Hepatocyte (in vitro differentiated cells): ENCODE measurements around the gene METTL23. TPM values are rescaled to one million over a fixed set of nuclear protein-coding genes. Genes with fewer than 3 reads are reported as not detected.

Experiments used
- DNase-seq: peaks from one replicate; pipeline ENCODE4 v3.0.0-alpha.2; 2016; ENCODE audit warnings: low spot score
- H2AFZ ChIP-seq: fragments of 200-600 bp; sonication (generic); 2 replicates; pipeline ENCODE4 v1.6.0; 2016; ENCODE audit warnings: antibody characterized with exemption, mild to moderate bottlenecking
- H3K27ac ChIP-seq: fragments of 200-600 bp; sonication (generic); 2 replicates; pipeline ENCODE4 v1.5.1; 2016; ENCODE audit warnings: mild to moderate bottlenecking
- H3K27me3 ChIP-seq: fragments of 200-600 bp; sonication (generic); 2 replicates; pipeline ENCODE4 v1.6.1; 2016
- H3K36me3 ChIP-seq: fragments of 200-600 bp; sonication (generic); replicated peaks from 2 replicates; pipeline ENCODE4 v1.5.1; 2016; ENCODE audit warnings: low read depth; ENCODE audit not compliant: insufficient read depth
- H3K4me1 ChIP-seq: fragments of 200-600 bp; sonication (generic); 2 replicates; pipeline ENCODE4 v1.5.1; 2016; ENCODE audit warnings: mild to moderate bottlenecking, moderate library complexity; ENCODE audit not compliant: insufficient read depth
- H3K4me2 ChIP-seq: fragments of 200-600 bp; sonication (generic); 2 replicates; pipeline ENCODE4 v1.6.0; 2016
- H3K4me3 ChIP-seq: fragments of 200-600 bp; sonication (generic); 2 replicates; pipeline ENCODE4 v1.5.1; 2016; ENCODE audit warnings: mild to moderate bottlenecking
- H3K79me2 ChIP-seq: fragments of 200-600 bp; sonication (generic); 2 replicates; pipeline ENCODE4 v1.6.0; 2017; ENCODE audit warnings: mild to moderate bottlenecking
- H3K9me2 ChIP-seq: fragments of 200-600 bp; sonication (generic); replicated peaks from 2 replicates; pipeline ENCODE4 v1.6.0; 2017; ENCODE audit warnings: mild to moderate bottlenecking; ENCODE audit not compliant: insufficient read depth
- H3K9me3 ChIP-seq: fragments of 200-600 bp; sonication (generic); 2 replicates; pipeline ENCODE4 v1.5.1; 2016; ENCODE audit warnings: low read depth, mild to moderate bottlenecking
- H4K20me1 ChIP-seq: fragments of 200-600 bp; sonication (generic); 2 replicates; pipeline ENCODE4 v1.6.0; 2016; ENCODE audit warnings: mild to moderate bottlenecking; ENCODE audit not compliant: insufficient read depth, poor library complexity, severe bottlenecking
- EZH2 ChIP-seq: fragments of 200-600 bp; sonication (generic); IDR thresholded peaks from 2 replicates; pipeline ENCODE4 v1.6.1; 2016; ENCODE audit warnings: antibody characterized with exemption, mild to moderate bottlenecking, borderline replicate concordance
- EZH2phosphoT487 ChIP-seq: fragments of 200-600 bp; sonication (generic); IDR thresholded peaks from one replicate; pipeline ENCODE4 v1.6.1; 2018; ENCODE audit warnings: antibody characterized with exemption, mild to moderate bottlenecking, low read depth, moderate library complexity; ENCODE audit not compliant: unreplicated experiment, severe bottlenecking
- WGBS: methylation state at CpG from one replicate; pipeline ENCODE4 v1.1.6; 2016; ENCODE audit warnings: low lambda C conversion rate; ENCODE audit errors: missing lambda C conversion rate; 5-methylcytosine and 5-hydroxymethylcytosine counted together
- polyA plus RNA-seq: library from polyadenylated mRNA; unstranded; fragments of >200 nt; fragmentation: Nextera tagmentation; extraction: Ambion mirVana; gene quantifications from 2 replicates; pipeline ENCODE4 v1.2.1, GENCODE V29; 2016
- total RNA-seq: library from RNA; depleted of rRNA; stranded (reverse); fragments of >200 nt; gene quantifications from 2 replicates; pipeline ENCODE4 v1.2.3, GENCODE V29; 2014
- TF ChIP-seq, protein P1 (sequence below): fragments of 200-600 bp; sonication (generic); IDR thresholded peaks from 2 replicates; pipeline ENCODE4 v1.5.1; 2016; ENCODE audit warnings: antibody characterized with exemption, mild to moderate bottlenecking; ENCODE audit not compliant: poor library complexity

METTL23 gene, protein sequence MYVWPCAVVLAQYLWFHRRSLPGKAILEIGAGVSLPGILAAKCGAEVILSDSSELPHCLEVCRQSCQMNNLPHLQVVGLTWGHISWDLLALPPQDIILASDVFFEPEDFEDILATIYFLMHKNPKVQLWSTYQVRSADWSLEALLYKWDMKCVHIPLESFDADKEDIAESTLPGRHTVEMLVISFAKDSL
- 36.6 and 36.8 TPM in 2 replicates for total RNA-seq
- 48.0 and 56.5 TPM in 2 replicates for polyA plus RNA-seq

DNA sequence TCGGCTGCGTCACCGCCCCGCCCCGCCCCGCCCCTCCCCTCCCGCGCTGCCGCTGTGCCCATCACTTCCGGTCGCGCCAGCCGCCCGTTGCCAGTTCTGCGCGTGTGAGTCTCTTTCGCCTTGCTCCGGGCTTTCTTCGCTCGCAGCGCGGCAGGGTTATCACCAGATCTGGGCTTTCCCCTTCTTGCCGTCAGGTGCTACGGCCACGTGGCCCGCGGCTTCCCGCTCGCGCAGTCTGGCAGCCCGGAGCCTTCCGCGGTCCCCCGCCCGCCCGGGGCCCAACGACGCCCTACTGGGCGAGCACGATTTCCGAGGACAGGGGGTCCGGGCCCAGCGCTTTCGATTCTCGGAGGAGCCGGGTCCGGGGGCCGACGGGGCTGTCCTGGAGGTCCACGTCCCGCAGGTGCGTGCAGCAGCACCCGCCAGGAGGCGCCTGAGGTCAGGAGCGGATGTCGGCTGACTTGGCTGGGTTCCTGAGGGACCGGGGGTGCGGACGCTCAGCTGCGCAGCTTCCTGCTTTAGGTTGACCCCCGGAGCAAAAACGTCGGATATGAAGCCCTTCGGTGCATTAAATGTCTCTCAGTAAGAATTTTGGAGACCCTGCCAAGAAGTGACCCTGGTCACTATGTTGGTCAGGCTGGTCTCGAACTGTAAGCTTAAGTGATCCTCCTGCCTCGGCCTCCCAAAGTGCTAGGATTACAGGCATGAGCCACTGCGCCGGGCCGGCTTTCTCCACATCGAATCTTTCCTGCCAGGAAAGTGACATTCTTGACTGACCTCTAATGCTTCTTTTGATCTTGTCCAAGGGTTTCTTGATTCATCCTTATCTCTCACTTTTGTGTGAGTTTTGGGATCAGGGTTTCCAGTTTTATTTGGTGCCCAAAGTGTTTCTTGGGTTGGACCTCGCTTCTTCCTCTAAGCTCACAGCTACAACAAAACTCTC is at the start of gene METTL23:
Gene METTL23, plus strand, starts transcription at position 64 of the 943 bp plus-strand sequence. CDS start 2,872 bp downstream, outside the sequence.
- Histone ChIP-seq H3K4me2 (peak within 1 kb of the TSS; percentile 91), H3K9me2 (no peaks in the 10 kb centered on the region), H3K9me3 (no peaks in the 10 kb centered on the region), H2AFZ (peak within 1 kb of the TSS; percentile 81), H4K20me1 (peaks cover 6% of the 10 kb centered on the region), H3K36me3 (peaks cover 7% of the 10 kb centered on the region), H3K27me3 (no peaks in the 10 kb centered on the region), H3K4me3 (peak within 1 kb of the TSS; percentile 82), H3K4me1 (peaks cover 24% of the 10 kb centered on the region), H3K79me2 (peaks cover 81% of the 10 kb centered on the region), H3K27ac (peak within 1 kb of the TSS; percentile 100)
- peak; percentile 89 for DNase-seq
- 5% methylated on average over 40 of the region's 71 CpGs for WGBS
- TF ChIP-seq, protein P1, sequence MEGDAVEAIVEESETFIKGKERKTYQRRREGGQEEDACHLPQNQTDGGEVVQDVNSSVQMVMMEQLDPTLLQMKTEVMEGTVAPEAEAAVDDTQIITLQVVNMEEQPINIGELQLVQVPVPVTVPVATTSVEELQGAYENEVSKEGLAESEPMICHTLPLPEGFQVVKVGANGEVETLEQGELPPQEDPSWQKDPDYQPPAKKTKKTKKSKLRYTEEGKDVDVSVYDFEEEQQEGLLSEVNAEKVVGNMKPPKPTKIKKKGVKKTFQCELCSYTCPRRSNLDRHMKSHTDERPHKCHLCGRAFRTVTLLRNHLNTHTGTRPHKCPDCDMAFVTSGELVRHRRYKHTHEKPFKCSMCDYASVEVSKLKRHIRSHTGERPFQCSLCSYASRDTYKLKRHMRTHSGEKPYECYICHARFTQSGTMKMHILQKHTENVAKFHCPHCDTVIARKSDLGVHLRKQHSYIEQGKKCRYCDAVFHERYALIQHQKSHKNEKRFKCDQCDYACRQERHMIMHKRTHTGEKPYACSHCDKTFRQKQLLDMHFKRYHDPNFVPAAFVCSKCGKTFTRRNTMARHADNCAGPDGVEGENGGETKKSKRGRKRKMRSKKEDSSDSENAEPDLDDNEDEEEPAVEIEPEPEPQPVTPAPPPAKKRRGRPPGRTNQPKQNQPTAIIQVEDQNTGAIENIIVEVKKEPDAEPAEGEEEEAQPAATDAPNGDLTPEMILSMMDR: peak; percentile 78
- TF ChIP-seq EZH2: no peak

DNA sequence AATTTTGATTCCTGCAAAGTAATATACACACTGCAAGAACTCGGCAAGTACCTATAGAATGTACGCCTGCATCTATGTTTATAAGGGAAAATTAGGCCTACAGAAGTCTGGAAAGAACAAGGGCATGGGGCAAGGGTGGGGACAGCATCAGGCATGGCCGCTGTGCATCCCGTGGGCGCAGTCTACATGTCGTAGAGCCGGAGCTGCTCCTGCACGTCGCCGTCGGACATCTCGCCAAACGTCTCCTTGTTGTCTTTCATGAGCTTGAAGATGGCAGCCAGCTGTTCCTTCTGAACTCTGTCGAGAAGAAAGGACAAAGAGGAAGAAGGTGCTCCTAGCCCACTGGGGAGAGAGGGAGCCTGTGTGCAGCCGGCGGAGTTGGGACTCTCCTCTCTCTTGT is 49.2 kb upstream of the METTL23 start:
- Histone ChIP-seq H3K4me3 (no peak overlapping the region), H3K36me3 (no peaks in the 10 kb centered on the region), H2AFZ (no peak overlapping the region), H3K27me3 (no peaks in the 10 kb centered on the region), H3K4me2 (no peak overlapping the region), H3K27ac (no peak overlapping the region), H3K9me2 (no peaks in the 10 kb centered on the region), H4K20me1 (no peaks in the 10 kb centered on the region), H3K4me1 (peaks cover 9% of the 10 kb centered on the region), H3K9me3 (no peaks in the 10 kb centered on the region), H3K79me2 (no peaks in the 10 kb centered on the region)
- no peak for DNase-seq
- no peak for TF ChIP-seq EZH2
- no peak for TF ChIP-seq EZH2phosphoT487
- TF ChIP-seq, protein P1: no peak
- 97% methylated on average over 16 of the region's 16 CpGs for WGBS

DNA sequence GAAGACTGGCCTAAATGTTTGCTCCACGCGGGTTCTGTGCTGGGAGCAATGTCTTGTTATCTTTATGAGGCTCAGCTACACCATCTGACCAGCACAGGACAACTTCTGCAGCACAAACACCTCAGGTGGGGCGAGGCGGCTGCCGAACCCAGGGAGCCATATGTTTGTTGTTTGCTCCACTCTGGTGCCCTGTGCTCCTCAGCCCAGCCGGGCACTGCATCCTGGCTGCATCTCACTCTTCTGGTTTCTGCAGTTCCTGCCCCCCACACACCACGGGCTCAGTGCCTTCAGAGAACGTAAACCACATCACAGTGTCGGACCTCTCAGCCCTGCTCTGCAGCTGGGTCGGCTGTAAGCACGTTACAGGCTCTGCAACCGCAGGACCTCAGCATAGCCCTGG is 48.3 kb upstream of the METTL23 start:
- Histone ChIP-seq H3K36me3 (no peaks in the 10 kb centered on the region), H2AFZ (no peak overlapping the region), H4K20me1 (no peaks in the 10 kb centered on the region), H3K9me2 (no peaks in the 10 kb centered on the region), H3K27me3 (no peaks in the 10 kb centered on the region), H3K4me1 (peaks cover 9% of the 10 kb centered on the region), H3K4me3 (no peak overlapping the region), H3K4me2 (no peak overlapping the region), H3K9me3 (no peaks in the 10 kb centered on the region), H3K79me2 (no peaks in the 10 kb centered on the region), H3K27ac (no peak overlapping the region)
- DNase-seq: no peak
- WGBS: 59% methylated on average over 12 of the region's 12 CpGs
- TF ChIP-seq EZH2phosphoT487 (no peak), EZH2 (no peak)
- TF ChIP-seq, protein P1: no peak
